ENCODE data around the gene TEAD4.
"Not testable (repeated sequence)": the region's sequence is repeated elsewhere in the genome, so short reads cannot be mapped to it uniquely, and the experiment has no call there.

TEAD4 gene

GRCh38 chr12:3055704-3056467 is 96.7 kb downstream of the TEAD4 start:
- H3K27ac ChIP-seq, result no peak overlapping the region

GRCh38 chr12:3061059-3061458 is 101.9 kb downstream of the TEAD4 start:
- no peak overlapping the region for H3K27ac ChIP-seq
- no peak overlapping the region for H3K9ac ChIP-seq (ENCODE audit: insufficient read length)
- no peaks in the 10 kb centered on the region for H3K36me3 ChIP-seq (ENCODE audit: insufficient read depth, low read length)
- H3K4me3 ChIP-seq, result no peak overlapping the region
- TF ChIP-seq EZH2 (IDR thresholded peaks at IDR 0.05) (no peak), FOXP2 (optimal IDR thresholded peaks at IDR 0.05; ENCODE audit: control extremely low read depth, extremely low read length, insufficient read depth) (no peak), POLR2AphosphoS5 (IDR thresholded peaks at IDR 0.05; ENCODE audit: borderline replicate concordance, low read depth, low read length) (no peak)
- H3K9me3 ChIP-seq (ENCODE audit: low read depth, low read length), result no peaks in the 10 kb centered on the region
- no peak for DNase-seq (ENCODE audit: low read depth, low spot score)

More at GRCh38 chr12:3055704-3056467, 96.7 kb downstream of the TEAD4 start:
- H3K9ac ChIP-seq (ENCODE audit: insufficient read length), result no peak overlapping the region
- TF ChIP-seq EZH2 (IDR thresholded peaks at IDR 0.05) (no peak), FOXP2 (optimal IDR thresholded peaks at IDR 0.05; ENCODE audit: control extremely low read depth, extremely low read length, insufficient read depth) (no peak), POLR2AphosphoS5 (IDR thresholded peaks at IDR 0.05; ENCODE audit: borderline replicate concordance, low read depth, low read length) (no peak)
- no peaks in the 10 kb centered on the region for H3K9me3 ChIP-seq (ENCODE audit: low read depth, low read length)
- DNase-seq (ENCODE audit: low read depth, low spot score), result no peak
- H3K4me3 ChIP-seq, result no peak overlapping the region
- no peaks in the 10 kb centered on the region for H3K36me3 ChIP-seq (ENCODE audit: insufficient read depth, low read length)

GRCh38 chr12:3061501-3062215 is 102.5 kb downstream of the TEAD4 start:
- TF ChIP-seq EZH2 (IDR thresholded peaks at IDR 0.05), result no peak
- TF ChIP-seq FOXP2 (optimal IDR thresholded peaks at IDR 0.05; ENCODE audit: control extremely low read depth, extremely low read length, insufficient read depth), result no peak
- TF ChIP-seq POLR2AphosphoS5 (IDR thresholded peaks at IDR 0.05; ENCODE audit: borderline replicate concordance, low read depth, low read length), result no peak
- H3K27ac ChIP-seq, result no peak overlapping the region
- no peak for DNase-seq (ENCODE audit: low read depth, low spot score)
- no peak overlapping the region for H3K9ac ChIP-seq (ENCODE audit: insufficient read length)
- no peaks in the 10 kb centered on the region for H3K36me3 ChIP-seq (ENCODE audit: insufficient read depth, low read length)
- H3K4me3 ChIP-seq, result no peak overlapping the region
- no peaks in the 10 kb centered on the region for H3K9me3 ChIP-seq (ENCODE audit: low read depth, low read length)

GRCh38 chr12:3065300-3065699 is 106.1 kb downstream of the TEAD4 start:
- H3K27ac ChIP-seq, result no peak overlapping the region
- H3K9ac ChIP-seq (ENCODE audit: insufficient read length), result no peak overlapping the region
- no peaks in the 10 kb centered on the region for H3K36me3 ChIP-seq (ENCODE audit: insufficient read depth, low read length)
- H3K4me3 ChIP-seq, result no peak overlapping the region
- no peaks in the 10 kb centered on the region for H3K9me3 ChIP-seq (ENCODE audit: low read depth, low read length)
- no peak for TF ChIP-seq EZH2 (IDR thresholded peaks at IDR 0.05)
- TF ChIP-seq POLR2AphosphoS5 (IDR thresholded peaks at IDR 0.05; ENCODE audit: borderline replicate concordance, low read depth, low read length), result no peak
- TF ChIP-seq FOXP2 (optimal IDR thresholded peaks at IDR 0.05; ENCODE audit: control extremely low read depth, extremely low read length, insufficient read depth), result no peak
- no peak for DNase-seq (ENCODE audit: low read depth, low spot score)

GRCh38 chr12:3065846-3066245 is 106.6 kb downstream of the TEAD4 start:
- DNase-seq (ENCODE audit: low read depth, low spot score); H3K36me3 ChIP-seq (ENCODE audit: insufficient read depth, low read length); H3K9ac ChIP-seq (ENCODE audit: insufficient read length); H3K27ac ChIP-seq; H3K9me3 ChIP-seq (ENCODE audit: low read depth, low read length); H3K4me3 ChIP-seq: not testable (repeated sequence)

GRCh38 chr12:3069714-3070113 is 110.5 kb downstream of the TEAD4 start:
- Histone ChIP-seq H3K36me3 (ENCODE audit: insufficient read depth, low read length) (no peaks in the 10 kb centered on the region), H3K27ac (no peak overlapping the region), H3K9ac (ENCODE audit: insufficient read length) (no peak overlapping the region), H3K4me3 (no peak overlapping the region), H3K9me3 (ENCODE audit: low read depth, low read length) (no peaks in the 10 kb centered on the region)
- DNase-seq (ENCODE audit: low read depth, low spot score), result no peak
- no peak for TF ChIP-seq POLR2AphosphoS5 (IDR thresholded peaks at IDR 0.05; ENCODE audit: borderline replicate concordance, low read depth, low read length)
- no peak for TF ChIP-seq EZH2 (IDR thresholded peaks at IDR 0.05)
- no peak for TF ChIP-seq FOXP2 (optimal IDR thresholded peaks at IDR 0.05; ENCODE audit: control extremely low read depth, extremely low read length, insufficient read depth)

- Histone ChIP-seq H3K27ac (no peak overlapping the region), H3K9me3 (ENCODE audit: low read depth, low read length) (no peaks in the 10 kb centered on the region), H3K36me3 (ENCODE audit: insufficient read depth, low read length) (no peaks in the 10 kb centered on the region), H3K4me3 (no peak overlapping the region), H3K9ac (ENCODE audit: insufficient read length) (no peak overlapping the region)
- TF ChIP-seq EZH2 (IDR thresholded peaks at IDR 0.05) (no peak), FOXP2 (optimal IDR thresholded peaks at IDR 0.05; ENCODE audit: control extremely low read depth, extremely low read length, insufficient read depth) (no peak), POLR2AphosphoS5 (IDR thresholded peaks at IDR 0.05; ENCODE audit: borderline replicate concordance, low read depth, low read length) (no peak)
- DNase-seq (ENCODE audit: low read depth, low spot score), result no peak
These were observed 111.9 kb downstream of the TEAD4 start for GRCh38 chr12:3071107-3071506.

DNA sequence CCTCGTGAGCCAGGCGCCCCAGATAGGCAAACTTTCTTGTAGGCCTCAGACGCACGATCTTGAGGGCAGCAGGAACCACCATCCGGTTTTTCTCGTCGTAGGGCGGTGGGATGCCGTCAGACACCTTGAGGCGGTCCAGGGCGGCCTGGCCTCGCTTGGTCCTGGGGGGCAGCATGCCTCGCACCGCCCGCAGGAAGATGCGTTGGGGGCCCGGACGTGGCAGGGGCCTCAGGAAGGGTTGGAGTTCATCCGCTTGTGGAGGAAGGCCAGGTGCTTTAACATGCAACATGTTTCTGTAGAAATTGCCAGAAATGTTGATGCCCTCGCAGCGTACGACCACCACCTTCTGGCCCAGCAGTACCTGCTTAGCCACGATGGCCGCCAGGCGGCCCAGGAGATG is 112.5 kb downstream of the TEAD4 start:
- Histone ChIP-seq H3K36me3 (ENCODE audit: insufficient read depth, low read length) (no peaks in the 10 kb centered on the region), H3K9ac (ENCODE audit: insufficient read length) (no peak overlapping the region), H3K27ac (no peak overlapping the region), H3K4me3 (no peak overlapping the region), H3K9me3 (ENCODE audit: low read depth, low read length) (no peaks in the 10 kb centered on the region)
- TF ChIP-seq POLR2AphosphoS5 (IDR thresholded peaks at IDR 0.05; ENCODE audit: borderline replicate concordance, low read depth, low read length), result no peak
- TF ChIP-seq FOXP2 (optimal IDR thresholded peaks at IDR 0.05; ENCODE audit: control extremely low read depth, extremely low read length, insufficient read depth), result no peak
- TF ChIP-seq EZH2 (IDR thresholded peaks at IDR 0.05), result no peak
- DNase-seq (ENCODE audit: low read depth, low spot score), result no peak

Data from SK-N-MC (cell line).